Subcutaneous adipose tissue (tissue), 4 donors: Measurements from ENCODE around the gene AIM2. TPM values are rescaled to one million over a fixed set of nuclear protein-coding genes. Genes with fewer than 3 reads are reported as not detected.

ENCODE experiments used
- CTCF ChIP-seq: fragments of 450-650 bp; IDR thresholded peaks from one replicate; pipeline ENCODE4 v1.5.1; 2016; ENCODE audit warnings: low read depth, mild to moderate bottlenecking, control low read depth, antibody characterized with exemption, moderate library complexity
- total RNA-seq, 4 donors: library from RNA; depleted of rRNA; stranded (reverse); fragments of >200 nt; gene quantifications; one replicate each; pipeline ENCODE4 v1.1.0, GENCODE V29; 2016

The AIM2 gene
- total RNA-seq, 4 donors from 2014 or later, result 2.5 TPM; not detected in 3

- TF ChIP-seq CTCF, result no peak
Observed at GRCh38 chr1:159056069-159056698, 20.4 kb downstream of the AIM2 start.

GRCh38 chr1:159055181-159055641 lies 21.4 kb downstream of the AIM2 start:
- no peak for TF ChIP-seq CTCF

GRCh38 chr1:159054427-159054826 lies 22.1 kb downstream of the AIM2 start:
- TF ChIP-seq CTCF, result no peak

- TF ChIP-seq CTCF, result no peak
Observed at GRCh38 chr1:159051436-159051835, 25.1 kb downstream of the AIM2 start.

GRCh38 chr1:159040893-159041724 lies 35.5 kb downstream of the AIM2 start:
- no peak for TF ChIP-seq CTCF

- TF ChIP-seq CTCF, result no peak
Observed at GRCh38 chr1:159040206-159040605, 36.4 kb downstream of the AIM2 start.

- TF ChIP-seq CTCF, result no peak
Observed at GRCh38 chr1:159030877-159031447, 45.6 kb downstream of the AIM2 start.
